K562 (cell line): Measurements from ENCODE around the gene TP53BP2. TPM values are rescaled to one million over a fixed set of nuclear protein-coding genes. Genes with fewer than 3 reads are reported as not detected.

Source experiments
- ELF2 ChIP-seq: fragments of 250-450 bp; sonication (Bioruptor Pico); IDR thresholded peaks from 2 replicates; pipeline ENCODE4 v1.5.0; 2021; ENCODE audit warnings: mild to moderate bottlenecking
- HMGN3 ChIP-seq: IDR thresholded peaks from 2 replicates; pipeline ENCODE4 v1.6.1; 2011; ENCODE audit warnings: borderline replicate concordance, low read depth, mild to moderate bottlenecking, mixed read lengths, low read length; ENCODE audit not compliant: insufficient read length; ENCODE audit errors: extremely low read depth
- LARP7 ChIP-seq: fragments of 450-650 bp; IDR thresholded peaks from 2 replicates; pipeline ENCODE4 v1.6.1; 2016
- MAFG ChIP-seq: fragments of 450-650 bp; conservative IDR thresholded peaks from 2 replicates; pipeline ENCODE4 v1.6.1; 2016; ENCODE audit warnings: missing genetic modification characterization, missing compliant biosample characterization
- MBD1 ChIP-seq: fragments of 250-450 bp; sonication (Bioruptor Pico); IDR thresholded peaks from 2 replicates; pipeline ENCODE4 v1.8.0; 2022; ENCODE audit warnings: inconsistent platforms
- MITF ChIP-seq: IDR thresholded peaks from 2 replicates; pipeline ENCODE4 v1.6.1; 2014; ENCODE audit warnings: antibody characterized with exemption
- MTA2 ChIP-seq: fragments of 450-650 bp; IDR thresholded peaks from 2 replicates; pipeline ENCODE4 v1.6.1; 2016; ENCODE audit warnings: low read depth
- NBN ChIP-seq: fragments of 450-650 bp; IDR thresholded peaks from 2 replicates; pipeline ENCODE4 v1.6.1; 2016; ENCODE audit warnings: low read depth, mild to moderate bottlenecking
- OTX1 ChIP-seq: fragments of 450-650 bp; formaldehyde crosslinking; IDR thresholded peaks from 2 replicates; pipeline ENCODE4 v1.4.0; 2022; ENCODE audit warnings: mild to moderate bottlenecking
- PATZ1 ChIP-seq: fragments of 250-450 bp; sonication (Bioruptor Pico); IDR thresholded peaks from 2 replicates; pipeline ENCODE4 v1.5.0; 2020; ENCODE audit warnings: mild to moderate bottlenecking, borderline replicate concordance
- PML ChIP-seq: IDR thresholded peaks from 2 replicates; pipeline ENCODE4 v1.6.1; 2012; ENCODE audit warnings: low read length, inconsistent platforms
- SFPQ ChIP-seq: fragments of 200-400 bp; formaldehyde crosslinking; IDR thresholded peaks from 2 replicates; pipeline ENCODE4 v1.6.1; 2017; ENCODE audit warnings: mild to moderate bottlenecking, low read depth, low read length, moderate library complexity
- SNIP1 ChIP-seq: fragments of 450-650 bp; IDR thresholded peaks from 2 replicates; pipeline ENCODE4 v1.7.1; 2017; ENCODE audit warnings: low read depth, mild to moderate bottlenecking
- TAF9B ChIP-seq: fragments of 450-650 bp; IDR thresholded peaks from 2 replicates; pipeline ENCODE4 v1.6.1; 2018; ENCODE audit warnings: mild to moderate bottlenecking; ENCODE audit not compliant: partially characterized antibody
- TAL1 ChIP-seq: fragments of 450-650 bp; IDR thresholded peaks from 2 replicates; pipeline ENCODE4 v1.6.1; 2016; ENCODE audit warnings: mild to moderate bottlenecking
- VEZF1 ChIP-seq: fragments of 200-800 bp; sonication (Bioruptor generic); IDR thresholded peaks from 2 replicates; pipeline ENCODE4 v1.6.1; 2017; ENCODE audit warnings: missing genetic modification characterization, missing compliant biosample characterization
- ZKSCAN8 ChIP-seq: fragments of 200-800 bp; sonication (Bioruptor generic); IDR thresholded peaks from 2 replicates; pipeline ENCODE4 v1.6.1; 2016; ENCODE audit warnings: missing genetic modification characterization, missing compliant biosample characterization
- ZNF140 ChIP-seq: fragments of 250-450 bp; sonication (Bioruptor Pico); IDR thresholded peaks from 2 replicates; pipeline ENCODE4 v1.8.0; 2021; ENCODE audit warnings: moderate library complexity, mild to moderate bottlenecking, inconsistent platforms
- ZNF436 ChIP-seq: fragments of 250-450, 450-650 bp; sonication (Bioruptor Pico); formaldehyde crosslinking; IDR thresholded peaks from 2 replicates; pipeline ENCODE4 v1.7.0; 2020; ENCODE audit warnings: mild to moderate bottlenecking
- ZNF695 ChIP-seq: fragments of 450-650 bp; formaldehyde crosslinking; IDR thresholded peaks from 2 replicates; pipeline ENCODE4 v1.4.0; 2020; ENCODE audit warnings: mild to moderate bottlenecking, moderate library complexity
- polyA plus RNA-seq, 8 experiments: library from polyadenylated mRNA; depleted of rRNA in 4 of 8; stranded (reverse) in 5 of 8; unstranded in 3 of 8; fragments of >200 nt; fragmentation: Nextera tagmentation in 2 of 8; fragmentation: Illumina TruSeq in 1 of 8; extraction: Ambion mirVana in 2 of 8; extraction: Trizol in 1 of 8; gene quantifications; 2 replicates each; pipeline versions ENCODE4 v1.2.1 to v1.2.3, GENCODE V29; 2011 to 2014; ENCODE audit warnings: inconsistent platforms in 1 of 8, missing spikeins in 1 of 8
- total RNA-seq, 7 experiments: library from RNA; depleted of rRNA in 6 of 7; stranded (reverse); fragments of >200 nt in 6 of 7; fragmentation: Illumina TruSeq in 2 of 7; extraction: Trizol in 2 of 7; gene quantifications; 2 replicates each; pipeline versions ENCODE4 v1.2.1 to v1.2.3, GENCODE V29; 2011 to 2021; ENCODE audit warnings: low replicate concordance in 1 of 7

The TP53BP2 gene
- total and polyA plus RNA-seq, 9 of the 15 experiments (the other 6 are each of a cell fraction or from before 2014, with no cell fraction given) = 17.0 to 69.6 (median 40.1) TPM

GRCh38 chr1:223788746-223789415, 56.9 kb downstream of the TP53BP2 start (continued):
- TF ChIP-seq VEZF1 (CRISPR knock-in tag) (peak; percentile 40; the same call in 1 of the 2 replicates), TAF9B (peak; percentile 74), SNIP1 (no peak), SFPQ (no peak), PML (peak; percentile 97), ZNF140 (CRISPR knock-in tag) (no peak; the same call in 1 of the 2 replicates), PATZ1 (CRISPR knock-in tag) (0 out of 2 replicates have a peak, but pooled peaks have one; percentile 27), NBN (peak; percentile 99), MITF (peak; percentile 67; the same call in 1 of the 2 replicates), MBD1 (CRISPR knock-in tag) (no peak), TAL1 (peak; percentile 98), LARP7 (no peak), OTX1 (CRISPR knock-in tag) (no peak), ZNF695 (CRISPR knock-in tag) (no peak), ELF2 (CRISPR knock-in tag) (no peak), MTA2 (peak; percentile 96), HMGN3 (peak; percentile 62), ZNF436 (no peak), MAFG (peak; percentile 92), ZKSCAN8 (CRISPR knock-in tag) (peak; percentile 91)
